CD4-positive, alpha-beta T cell (primary cell): ENCODE data around the gene SSBP4. TPM values are rescaled to one million over a fixed set of nuclear protein-coding genes. Genes with fewer than 3 reads are reported as not detected.

Experiments used
- ATAC-seq: fragments of 200-7000 bp; cut with Tn5 transposase; one replicate; pipeline ENCODE4 v1.10.0; 2022; ENCODE audit warnings: mild to moderate bottlenecking; ENCODE audit not compliant: poor library complexity
- CTCF ChIA-PET: fragments of 350-600 bp; sonication (Branson Sonifier 250); formaldehyde crosslinking; loops from one replicate; lab custom pipeline; 2021; ENCODE audit warnings: antibody characterized with exemption, inconsistent platforms; lab: Charles Lee
- POLR2A ChIA-PET: fragments of 350-600 bp; sonication (Branson Sonifier 250); formaldehyde crosslinking; loops from one replicate; lab custom pipeline; 2021; ENCODE audit warnings: antibody characterized with exemption, inconsistent platforms; lab: Charles Lee
- DNase-seq, 14 experiments: peaks; one replicate each; pipeline ENCODE4 v3.0.0-alpha.2; 2013 to 2020; ENCODE audit warnings: mixed read lengths in 2 of 14
- H3K27ac ChIP-seq, 2 donors: one replicate each; pipeline versions ENCODE4 v1.5.1 to v1.7.0; 2013; ENCODE audit warnings: low read length in 2 of 2, low read depth in 1 of 2, mild to moderate bottlenecking in 1 of 2
- H3K27me3 ChIP-seq, 2 experiments: 1 replicate in 1 of 2; 2 replicates in 1 of 2; pipeline versions ENCODE4 v1.6.1 to v1.7.0; 2013; ENCODE audit warnings: low read length in 2 of 2, control low read depth in 1 of 2, mild to moderate bottlenecking in 1 of 2, moderate library complexity in 1 of 2; ENCODE audit not compliant: insufficient read depth in 2 of 2, control insufficient read depth in 1 of 2
- H3K36me3 ChIP-seq: one replicate; pipeline ENCODE4 v1.6.1; 2013; ENCODE audit warnings: low read length, control low read depth; ENCODE audit not compliant: insufficient read depth
- H3K4me1 ChIP-seq: one replicate; pipeline ENCODE4 v1.6.1; 2013; ENCODE audit warnings: low read length, control low read depth; ENCODE audit not compliant: insufficient read depth
- H3K4me3 ChIP-seq: one replicate; pipeline ENCODE4 v1.5.1; 2013; ENCODE audit warnings: mild to moderate bottlenecking, low read length, moderate library complexity
- H3K9me3 ChIP-seq, 2 experiments: 1 replicate in 1 of 2; 2 replicates in 1 of 2; pipeline versions ENCODE4 v1.6.1 to v1.7.0; 2013; ENCODE audit warnings: low read length in 2 of 2, mild to moderate bottlenecking in 2 of 2, control low read depth in 1 of 2, moderate library complexity in 1 of 2; ENCODE audit not compliant: control insufficient read depth in 1 of 2, insufficient read depth in 1 of 2
- H3K27ac Mint-ChIP-seq: one replicate; pipeline ENCODE4 v1.8.0; 2020; ENCODE audit warnings: mixed read lengths
- H3K27me3 Mint-ChIP-seq: one replicate; pipeline ENCODE4 v1.8.0; 2021; ENCODE audit warnings: mixed read lengths
- H3K36me3 Mint-ChIP-seq: one replicate; pipeline ENCODE4 v1.8.0; 2021; ENCODE audit warnings: low read depth, mixed read lengths
- H3K4me1 Mint-ChIP-seq: one replicate; pipeline ENCODE4 v1.8.0; 2021; ENCODE audit warnings: low read depth, mixed read lengths
- H3K4me3 Mint-ChIP-seq: one replicate; pipeline ENCODE4 v1.8.0; 2020; ENCODE audit warnings: mild to moderate bottlenecking, mixed read lengths
- H3K9me3 Mint-ChIP-seq: one replicate; pipeline ENCODE4 v1.8.0; 2020; ENCODE audit warnings: mixed read lengths
- CTCF ChIP-seq: fragments of 200-600 bp; IDR thresholded peaks from one replicate; pipeline ENCODE4 v1.8.0; 2022; ENCODE audit warnings: antibody characterized with exemption, mild to moderate bottlenecking
- intact Hi-C, 2 experiments: fragments of 100-400 bp; cut with DNase I in 1 of 2; cut with micrococcal nuclease in 1 of 2; formaldehyde crosslinking; loops; one replicate each; pipeline versions ENCODE4 v1.15.1 to v1.9.0; 2023 to 2025; cut with DNase I, micrococcal nuclease
- total RNA-seq, 174 experiments: library from RNA in 2 of 174; stranded (reverse) in 2 of 174; gene quantifications; one replicate each; pipeline ENCODE4 v1.2.3 and lab custom pipeline; 2021 to 2026

The SSBP4 gene
- total RNA-seq, 2 experiments from 2014 or later: 44.0 to 50.9 TPM

- ChIA-PET CTCF (interaction anchor here (0.6 to 2.0 kb wide), 20 partner anchors 7 to 397 kb away, joined by 3 to 17 read pairs (median 4); partner anchors contain the start of genes FKBP8, REX1BD, SSBP4 and UPF1), POLR2A (no interaction called here)
- Histone ChIP-seq H3K36me3 (peaks cover 62% of the 10 kb centered on the region), H3K9me3 (no peaks in the 10 kb centered on the region), H3K4me3 (no peak overlapping the region), H3K4me1 (peaks cover 11% of the 10 kb centered on the region), H3K27ac (no peak overlapping the region), H3K27me3 (no peaks in the 10 kb centered on the region)
- intact Hi-C loops: loop anchor here in 1 of 2 experiments (5.0 kb wide), 3 partner anchors 222 to 492 kb away; partner anchors contain the start of gene HOMER3
- no peaks in the 10 kb centered on the region for H3K27me3 Mint-ChIP-seq
- no peaks in the 10 kb centered on the region for H3K9me3 Mint-ChIP-seq
- H3K4me3 Mint-ChIP-seq: no peak overlapping the region
- TF ChIP-seq CTCF: no peak
- H3K36me3 Mint-ChIP-seq: peaks cover 68% of the 10 kb centered on the region
- ATAC-seq: no peak
- DNase-seq: no peak
- H3K27ac Mint-ChIP-seq: no peak overlapping the region
- peaks cover 8% of the 10 kb centered on the region for H3K4me1 Mint-ChIP-seq
Observed at GRCh38 chr19:18450021-18450930, 31.1 kb downstream of the SSBP4 start.

DNA sequence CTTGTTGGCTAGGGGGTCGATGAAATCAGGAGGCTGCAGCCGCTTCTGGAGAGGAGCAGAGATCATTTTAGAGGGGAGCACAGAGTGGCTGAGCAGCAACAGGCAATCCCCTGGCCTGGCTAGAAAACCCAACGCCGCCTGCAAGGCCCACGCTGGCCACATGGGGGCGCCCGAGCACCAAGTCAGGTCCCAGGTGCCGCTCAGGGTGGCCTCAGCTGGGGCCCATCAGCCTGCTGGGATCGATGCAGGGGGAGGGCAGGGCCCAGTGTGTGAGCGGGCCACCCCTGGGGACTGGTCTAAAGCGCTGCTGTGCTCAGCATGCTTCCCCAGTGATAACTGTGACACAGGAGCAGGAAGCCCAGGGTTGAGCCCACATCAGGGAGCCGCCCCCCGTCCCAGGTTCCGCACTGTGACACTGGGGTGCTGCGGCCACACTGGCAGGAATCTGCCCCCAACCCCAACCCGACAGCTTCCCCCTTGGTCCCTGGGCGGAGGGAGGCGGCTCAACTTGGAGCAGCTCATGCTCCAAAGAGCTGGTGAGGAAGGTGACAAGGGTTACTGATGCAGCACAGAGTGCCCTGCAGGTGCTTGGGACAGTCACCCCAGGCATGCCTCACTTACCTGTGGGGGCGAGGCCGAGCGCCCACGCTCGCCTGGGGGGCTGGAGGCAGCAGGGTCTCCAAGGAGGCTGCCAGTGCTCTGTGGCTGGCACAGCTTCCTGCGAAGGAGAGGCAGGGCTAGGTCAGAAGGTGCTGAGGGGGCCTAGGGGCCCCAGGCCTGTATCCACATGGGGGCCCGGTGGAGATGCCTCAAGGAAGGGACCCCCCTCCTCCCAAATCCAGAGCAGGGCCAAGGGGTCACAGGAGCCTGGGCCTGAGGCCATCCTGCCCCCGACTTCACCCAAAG is 32.0 kb downstream of the SSBP4 start:
- ChIA-PET POLR2A (interaction anchor here (0.6 kb wide), 1 partner anchor 380 kb away, joined by 3 read pairs; the partner anchor contains the start of gene UPF1), CTCF (interaction anchor here (0.5 to 2.0 kb wide), 29 partner anchors 8 to 580 kb away, joined by 3 to 17 read pairs (median 3); partner anchors contain the start of genes COPE, DDX49, FKBP8 and KXD1)
- intact Hi-C loops: loop anchor here (1.0 to 5.0 kb wide), 4 partner anchors 221 to 491 kb away; partner anchors contain the start of gene HOMER3 (in 1 of the 2)
- no peaks in the 10 kb centered on the region for H3K27me3 Mint-ChIP-seq
- H3K36me3 Mint-ChIP-seq: peaks cover 73% of the 10 kb centered on the region
- DNase-seq: peak; percentile 75 to 93 (median 86)
- peaks cover 8% of the 10 kb centered on the region for H3K4me1 Mint-ChIP-seq
- H3K27ac ChIP-seq: no peak overlapping the region
- H3K4me3 Mint-ChIP-seq: no peak overlapping the region
- peak; percentile 94 for TF ChIP-seq CTCF
- no peaks in the 10 kb centered on the region for H3K9me3 ChIP-seq
- no peak overlapping the region for H3K27ac Mint-ChIP-seq
- no peak overlapping the region for H3K4me3 ChIP-seq
- no peaks in the 10 kb centered on the region for H3K9me3 Mint-ChIP-seq
- H3K36me3 ChIP-seq: peaks cover 59% of the 10 kb centered on the region
- H3K27me3 ChIP-seq: no peaks in the 10 kb centered on the region
- peaks cover 11% of the 10 kb centered on the region for H3K4me1 ChIP-seq
- peak; percentile 94 for ATAC-seq

DNA sequence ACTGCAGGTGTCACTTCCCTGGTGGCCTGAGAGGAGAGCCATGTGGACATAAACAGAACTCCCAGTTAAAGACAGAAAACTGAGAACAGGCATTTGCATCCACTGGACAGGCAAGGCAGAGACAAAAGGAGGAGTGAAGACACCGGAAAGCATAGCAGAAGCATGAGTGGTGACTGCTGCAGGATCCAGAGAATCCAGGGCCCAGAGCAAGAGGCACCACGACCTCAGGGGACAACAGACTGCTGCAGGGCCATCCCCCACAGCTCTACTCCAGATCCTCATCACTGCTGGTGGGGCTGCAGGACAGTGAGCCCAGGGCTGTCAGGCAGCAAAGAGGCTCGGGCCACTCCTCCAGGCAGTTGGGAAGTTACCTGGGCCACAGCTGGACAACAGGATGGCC is 33.2 kb downstream of the SSBP4 start:
- Histone ChIP-seq H3K4me3 (no peak overlapping the region), H3K27ac (no peak overlapping the region), H3K36me3 (peaks cover 59% of the 10 kb centered on the region), H3K9me3 (no peaks in the 10 kb centered on the region), H3K4me1 (peaks cover 11% of the 10 kb centered on the region), H3K27me3 (no peaks in the 10 kb centered on the region)
- ChIA-PET CTCF (interaction anchor here (2.0 kb wide), 1 partner anchor 9 kb away, joined by 17 read pairs; no protein-coding TSS in a partner anchor), POLR2A (no interaction called here)
- no peak for TF ChIP-seq CTCF
- Mint-ChIP-seq H3K9me3 (no peaks in the 10 kb centered on the region), H3K27ac (no peak overlapping the region), H3K4me1 (peaks cover 8% of the 10 kb centered on the region), H3K36me3 (peaks cover 71% of the 10 kb centered on the region), H3K27me3 (no peaks in the 10 kb centered on the region), H3K4me3 (no peak overlapping the region)
- DNase-seq: no peak
- intact Hi-C loops: loop anchor here in 1 of 2 experiments (5.0 kb wide), 3 partner anchors 220 to 490 kb away; partner anchors contain the start of gene HOMER3
- no peak for ATAC-seq
